PFSK-1 (cell line): ENCODE data around the gene TPT1.

ENCODE experiments used
- FOXP2 ChIP-seq: optimal IDR thresholded peaks from 2 replicates; pipeline ENCODE3; 2011; ENCODE audit warnings: borderline replicate concordance, control low read depth, inconsistent platforms; ENCODE audit not compliant: insufficient read depth; ENCODE audit errors: extremely low read length, extremely low read depth
- POLR2AphosphoS5 ChIP-seq: IDR thresholded peaks from 2 replicates; pipeline ENCODE4 v1.6.1; 2012; ENCODE audit warnings: low read depth, mild to moderate bottlenecking, control low read depth, low read length, moderate library complexity
- REST ChIP-seq, 2 experiments: IDR thresholded peaks; 2 replicates each; pipeline versions ENCODE4 v1.6.1 to v1.8.0; 2011 to 2012; ENCODE audit warnings: low read depth in 2 of 2, low read length in 2 of 2, control low read depth in 1 of 2, inconsistent platforms in 1 of 2, mild to moderate bottlenecking in 1 of 2, moderate library complexity in 1 of 2; ENCODE audit not compliant: insufficient read depth in 1 of 2
- SIN3A ChIP-seq: IDR thresholded peaks from 2 replicates; pipeline ENCODE4 v1.6.1; 2012; ENCODE audit warnings: mild to moderate bottlenecking, low read length, moderate library complexity, borderline replicate concordance; ENCODE audit not compliant: insufficient read depth
- TAF1 ChIP-seq: IDR thresholded peaks from 2 replicates; pipeline ENCODE4 v1.6.1; 2012; ENCODE audit warnings: low read length, control low read depth, borderline replicate concordance; ENCODE audit not compliant: insufficient read depth

The TPT1 gene

GRCh38 chr13:45384474-45385174 lies 43.6 kb upstream of the TPT1 start:
- TF ChIP-seq REST (IDR thresholded peaks at IDR 0.05; ENCODE audit: insufficient read depth in 1 of 2, low read depth in 2 of 2, low read length in 2 of 2) (no peak), SIN3A (no peak), TAF1 (no peak), POLR2AphosphoS5 (no peak), FOXP2 (no peak)

GRCh38 chr13:45381196-45381595 lies 40.2 kb upstream of the TPT1 start:
- TF ChIP-seq POLR2AphosphoS5 (no peak), FOXP2 (no peak), REST (IDR thresholded peaks at IDR 0.05; ENCODE audit: insufficient read depth in 1 of 2, low read depth in 2 of 2, low read length in 2 of 2) (no peak), SIN3A (no peak), TAF1 (no peak)

DNA sequence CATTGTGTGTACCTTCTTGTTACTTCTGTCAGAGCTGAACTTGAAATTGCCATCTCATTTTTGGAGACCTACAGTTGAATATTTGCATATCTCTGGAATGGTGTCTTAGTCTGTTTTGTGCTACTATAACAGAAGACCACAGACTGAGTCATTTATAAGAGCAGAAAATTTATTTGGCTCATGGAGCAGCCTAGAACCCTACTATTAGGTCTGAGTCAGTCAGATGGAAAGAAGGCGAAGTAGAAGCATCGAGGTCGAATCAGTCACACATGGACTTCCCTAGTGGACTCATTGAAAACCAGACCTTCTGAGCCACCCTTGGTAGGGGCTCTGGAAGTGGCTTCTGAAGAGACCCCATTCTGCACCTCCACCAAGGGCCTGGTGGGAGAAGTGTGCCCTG lies 33.9 kb upstream of the TPT1 start:
- TF ChIP-seq REST (IDR thresholded peaks at IDR 0.05; ENCODE audit: insufficient read depth in 1 of 2, low read depth in 2 of 2, low read length in 2 of 2) (no peak), SIN3A (no peak), POLR2AphosphoS5 (no peak), FOXP2 (no peak), TAF1 (no peak)

- TF ChIP-seq FOXP2 (no peak), REST (IDR thresholded peaks at IDR 0.05; ENCODE audit: insufficient read depth in 1 of 2, low read depth in 2 of 2, low read length in 2 of 2) (no peak), TAF1 (no peak), POLR2AphosphoS5 (no peak), SIN3A (no peak)
Measured at GRCh38 chr13:45373162-45373547, 32.2 kb upstream of the TPT1 start.
